ENCODE measurements around the gene SLC12A8. TPM values are rescaled to one million over a fixed set of nuclear protein-coding genes. Genes with fewer than 3 reads are reported as not detected.

Gene SLC12A8
- total RNA-seq, 1 donor from 2014 or later, result 2.2 TPM

- Histone ChIP-seq H3K79me2 (ENCODE audit: low read depth) (no peaks in the 10 kb centered on the region), H4K20me1 (ENCODE audit: low read depth) (no peaks in the 10 kb centered on the region), H3K9ac (no peak overlapping the region), H2AFZ (replicated peaks) (no peak overlapping the region), H3K4me1 (peaks cover 12% of the 10 kb centered on the region), H3K9me3 (ENCODE audit: low read depth) (no peaks in the 10 kb centered on the region), H3K4me2 (no peak overlapping the region), H3K27ac (no peak overlapping the region), H3K36me3 (no peaks in the 10 kb centered on the region), H3F3A (ENCODE audit: low read depth) (no peaks in the 10 kb centered on the region), H3K27me3 (no peaks in the 10 kb centered on the region), H3K4me3 (no peak overlapping the region)
- Mint-ChIP-seq H3K27ac (no peak overlapping the region), H3K4me1 (peaks cover 21% of the 10 kb centered on the region), H3K4me3 (no peak overlapping the region), H3K27me3 (ENCODE audit: insufficient read depth, low read depth) (peaks cover 9% of the 10 kb centered on the region), H3K36me3 (no peaks in the 10 kb centered on the region), H3K9me3 (no peaks in the 10 kb centered on the region)
- TF ChIP-seq EZH2phosphoT487 (IDR thresholded peaks at IDR 0.05), result no peak
- no peak for TF ChIP-seq CTCF (IDR thresholded peaks at IDR 0.05)
- no peak for TF ChIP-seq EZH2 (IDR thresholded peaks at IDR 0.05)
- no peak for DNase-seq (ENCODE audit: low spot score)
Observed at GRCh38 chr3:125109536-125109925, 103.0 kb downstream of the SLC12A8 start.

DNA sequence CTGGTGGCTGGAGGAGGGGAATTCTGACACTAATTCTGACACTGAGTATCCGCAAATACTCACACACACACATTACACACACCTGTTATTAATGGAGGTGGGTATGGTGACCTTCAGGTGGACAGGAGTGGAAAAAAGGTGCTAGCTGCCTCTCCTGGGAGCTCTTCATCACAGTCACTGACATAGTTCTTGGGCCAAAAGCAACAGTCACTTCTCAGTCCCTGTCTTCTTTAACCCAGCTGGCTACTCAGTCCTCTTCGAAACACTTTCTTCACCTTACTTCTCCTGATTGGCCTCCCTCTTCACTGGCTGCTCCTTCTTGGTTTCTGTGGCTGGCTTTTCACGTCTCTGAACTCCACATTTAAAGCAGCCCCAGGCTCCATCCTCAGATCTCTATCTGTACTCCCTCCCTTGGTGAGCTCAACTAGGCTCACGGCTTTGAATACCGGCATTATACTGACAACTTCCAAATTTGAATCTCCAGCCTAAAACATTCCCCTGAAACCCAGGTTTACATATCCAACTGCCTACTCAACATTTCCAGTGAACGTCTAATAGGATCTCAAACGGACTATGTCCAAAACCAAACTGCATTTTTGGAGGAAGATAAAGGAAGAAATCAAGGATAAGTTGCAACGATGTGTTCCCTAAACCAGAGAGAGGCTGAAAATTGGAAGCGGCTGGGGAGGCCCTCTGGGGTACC, 103.6 kb downstream of the SLC12A8 start:
- Histone ChIP-seq H3K79me2 (ENCODE audit: low read depth) (no peaks in the 10 kb centered on the region), H3K27ac (no peak overlapping the region), H3K27me3 (no peaks in the 10 kb centered on the region), H3K9me3 (ENCODE audit: low read depth) (no peaks in the 10 kb centered on the region), H3K4me1 (peaks cover 11% of the 10 kb centered on the region), H2AFZ (replicated peaks) (no peak overlapping the region), H3F3A (ENCODE audit: low read depth) (no peaks in the 10 kb centered on the region), H3K36me3 (no peaks in the 10 kb centered on the region), H3K4me3 (no peak overlapping the region), H3K4me2 (no peak overlapping the region), H3K9ac (no peak overlapping the region), H4K20me1 (ENCODE audit: low read depth) (no peaks in the 10 kb centered on the region)
- H3K4me1 Mint-ChIP-seq, result peaks cover 20% of the 10 kb centered on the region
- no peak for TF ChIP-seq EZH2 (IDR thresholded peaks at IDR 0.05)
- TF ChIP-seq CTCF (IDR thresholded peaks at IDR 0.05), result no peak
- TF ChIP-seq EZH2phosphoT487 (IDR thresholded peaks at IDR 0.05), result no peak
- no peak overlapping the region for H3K4me3 Mint-ChIP-seq
- peaks cover 9% of the 10 kb centered on the region for H3K27me3 Mint-ChIP-seq (ENCODE audit: insufficient read depth, low read depth)
- no peak for DNase-seq (ENCODE audit: low spot score)
- peak overlapping the region; percentile 12 for H3K27ac Mint-ChIP-seq
- no peaks in the 10 kb centered on the region for H3K9me3 Mint-ChIP-seq
- no peaks in the 10 kb centered on the region for H3K36me3 Mint-ChIP-seq

GRCh38 chr3:125107861-125108567, 104.5 kb downstream of the SLC12A8 start:
- Histone ChIP-seq H2AFZ (replicated peaks) (no peak overlapping the region), H3K9ac (no peak overlapping the region), H3K27ac (no peak overlapping the region), H3K36me3 (no peaks in the 10 kb centered on the region), H3K27me3 (no peaks in the 10 kb centered on the region), H4K20me1 (ENCODE audit: low read depth) (no peaks in the 10 kb centered on the region), H3K4me1 (peaks cover 6% of the 10 kb centered on the region), H3K4me2 (no peak overlapping the region), H3K4me3 (no peak overlapping the region), H3F3A (ENCODE audit: low read depth) (no peaks in the 10 kb centered on the region), H3K79me2 (ENCODE audit: low read depth) (no peaks in the 10 kb centered on the region), H3K9me3 (ENCODE audit: low read depth) (no peaks in the 10 kb centered on the region)
- H3K9me3 Mint-ChIP-seq, result no peaks in the 10 kb centered on the region
- no peak overlapping the region for H3K4me3 Mint-ChIP-seq
- DNase-seq (ENCODE audit: low spot score), result no peak
- TF ChIP-seq EZH2 (IDR thresholded peaks at IDR 0.05), result no peak
- TF ChIP-seq EZH2phosphoT487 (IDR thresholded peaks at IDR 0.05), result no peak
- no peak for TF ChIP-seq CTCF (IDR thresholded peaks at IDR 0.05)
- no peak overlapping the region for H3K27ac Mint-ChIP-seq
- peaks cover 9% of the 10 kb centered on the region for H3K27me3 Mint-ChIP-seq (ENCODE audit: insufficient read depth, low read depth)
- H3K36me3 Mint-ChIP-seq, result no peaks in the 10 kb centered on the region
- H3K4me1 Mint-ChIP-seq, result peaks cover 18% of the 10 kb centered on the region
